GM18873 (cell line): Measurements from ENCODE around the gene CHD5.
"Not testable (repeated sequence)": the region's sequence is repeated elsewhere in the genome, so short reads cannot be mapped to it uniquely, and the experiment has no call there.

Experiments used
- ATAC-seq: cut with Tn5 transposase; IDR thresholded peaks from one replicate; pipeline ENCODE4 v1.9.1; 2021; ENCODE audit warnings: mild to moderate bottlenecking, moderate library complexity, moderate number of reproducible peaks; ENCODE audit not compliant: unreplicated experiment, low FRiP score

Gene CHD5

DNA sequence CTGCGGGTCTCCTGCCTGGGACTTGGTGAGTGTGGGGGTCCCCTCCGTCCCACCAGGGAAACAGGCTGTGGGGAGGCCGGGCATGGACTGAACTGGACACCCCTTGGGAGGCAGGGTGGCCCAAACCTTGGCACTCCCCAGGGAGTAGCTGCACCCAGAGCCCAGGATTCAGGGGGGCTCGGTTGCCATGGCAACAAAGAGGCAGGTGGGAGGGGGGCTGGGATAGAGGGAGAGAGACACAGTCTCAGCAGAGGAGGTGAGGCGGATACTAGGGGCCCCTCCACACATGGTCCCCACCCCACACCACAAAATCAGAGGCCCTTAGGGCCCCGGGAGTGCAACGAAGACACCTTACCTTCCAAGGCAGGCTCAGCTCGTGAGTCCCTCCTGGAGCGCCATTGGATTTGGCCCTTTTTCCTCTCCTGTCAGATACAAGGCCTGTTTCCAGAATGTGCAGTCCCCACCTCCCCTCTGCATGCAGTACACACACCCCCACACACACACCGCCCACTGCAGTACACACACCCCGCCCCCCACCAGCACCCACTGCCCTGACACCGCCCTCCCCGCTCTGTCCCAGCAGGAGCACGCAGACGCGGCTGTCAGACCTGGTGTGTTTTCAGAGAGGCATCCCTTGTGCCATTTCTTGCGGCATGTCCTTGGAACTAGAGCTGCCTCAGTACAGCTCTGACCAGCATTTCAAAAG lies 107.2 kb downstream of the CHD5 start:
- ATAC-seq, result no peak

DNA sequence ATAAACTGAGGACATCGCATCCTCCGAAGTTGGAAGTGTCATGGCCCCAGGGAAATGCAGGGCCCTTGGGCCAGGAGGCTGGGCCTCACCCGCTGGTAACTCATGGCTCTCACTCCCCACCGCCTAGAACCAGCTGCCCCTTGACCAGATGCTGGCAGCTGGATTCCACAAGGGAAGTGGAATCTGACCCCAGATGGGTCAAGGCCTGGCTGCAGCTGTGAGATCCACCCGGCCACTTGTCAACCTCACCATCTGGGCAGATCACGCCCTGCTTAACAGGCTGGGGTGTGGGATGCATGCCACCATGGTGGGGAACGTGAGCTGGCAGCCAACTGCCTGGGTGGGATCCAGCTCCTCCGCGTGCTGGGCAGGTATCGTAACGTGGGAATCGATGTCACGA lies 108.9 kb downstream of the CHD5 start:
- no peak for ATAC-seq

GRCh38 chr1:6070450-6070974 lies 109.6 kb downstream of the CHD5 start:
- no peak for ATAC-seq

DNA sequence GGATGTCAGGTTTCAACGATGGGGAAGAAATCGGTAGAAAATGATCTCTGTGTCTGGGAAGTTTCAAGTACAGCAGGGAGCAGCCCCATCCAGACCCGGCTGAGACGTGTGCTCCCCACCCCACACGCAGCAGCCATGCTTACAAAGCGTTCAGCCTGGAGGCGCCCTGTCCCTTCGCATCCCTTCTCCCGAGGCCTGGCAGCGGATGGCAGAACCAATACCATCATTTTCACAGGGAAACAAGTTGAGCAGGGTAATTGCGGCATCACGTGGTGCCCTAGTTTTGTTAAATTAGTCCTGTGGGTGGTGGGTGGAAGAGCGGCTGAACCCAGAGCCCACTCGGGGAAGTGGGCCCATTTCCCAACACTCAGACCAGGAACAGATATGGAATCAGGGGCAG lies 110.5 kb downstream of the CHD5 start:
- ATAC-seq, result no peak

DNA sequence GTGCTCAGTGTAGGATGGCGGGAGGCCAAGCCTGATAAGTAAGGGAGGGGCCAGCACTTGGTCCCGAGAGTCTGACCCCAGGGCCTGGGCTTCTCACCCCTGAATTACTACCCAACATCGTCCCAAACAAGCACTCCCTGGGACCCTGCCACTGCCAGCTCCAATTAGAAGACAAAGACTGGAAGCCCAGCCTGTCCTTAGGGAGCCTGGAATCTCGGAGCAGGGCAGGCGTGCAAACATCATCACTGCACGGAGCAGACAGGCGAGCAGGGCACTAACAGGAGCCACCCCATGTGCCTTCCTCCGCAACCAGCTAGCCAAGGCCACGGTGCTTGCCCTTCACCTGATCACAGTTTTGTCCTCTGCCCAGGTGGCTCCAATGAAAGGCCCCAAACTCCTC lies 111.2 kb downstream of the CHD5 start:
- ATAC-seq, result no peak

GRCh38 chr1:6068073-6068472 lies 112.0 kb downstream of the CHD5 start:
- no peak for ATAC-seq

DNA sequence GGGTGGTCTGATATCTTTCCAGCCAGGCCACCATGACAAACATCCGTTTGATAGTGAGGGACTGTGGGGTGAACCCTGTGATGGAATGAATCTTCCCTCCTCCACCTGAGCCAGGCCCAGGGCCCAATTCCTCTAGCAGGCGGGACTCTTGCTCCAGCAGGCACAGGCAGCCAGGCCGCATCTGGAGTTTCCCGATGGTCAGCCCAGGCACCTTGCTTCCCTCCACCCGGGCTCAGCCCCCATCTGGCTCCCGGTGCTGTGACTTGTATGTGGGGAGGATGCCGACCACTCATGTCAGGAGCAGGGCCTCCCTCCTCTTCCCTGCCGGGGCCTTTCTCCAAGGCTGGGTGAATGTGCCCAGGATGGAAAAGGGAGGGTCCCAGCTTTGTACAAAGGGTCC lies 113.4 kb downstream of the CHD5 start:
- no peak for ATAC-seq

DNA sequence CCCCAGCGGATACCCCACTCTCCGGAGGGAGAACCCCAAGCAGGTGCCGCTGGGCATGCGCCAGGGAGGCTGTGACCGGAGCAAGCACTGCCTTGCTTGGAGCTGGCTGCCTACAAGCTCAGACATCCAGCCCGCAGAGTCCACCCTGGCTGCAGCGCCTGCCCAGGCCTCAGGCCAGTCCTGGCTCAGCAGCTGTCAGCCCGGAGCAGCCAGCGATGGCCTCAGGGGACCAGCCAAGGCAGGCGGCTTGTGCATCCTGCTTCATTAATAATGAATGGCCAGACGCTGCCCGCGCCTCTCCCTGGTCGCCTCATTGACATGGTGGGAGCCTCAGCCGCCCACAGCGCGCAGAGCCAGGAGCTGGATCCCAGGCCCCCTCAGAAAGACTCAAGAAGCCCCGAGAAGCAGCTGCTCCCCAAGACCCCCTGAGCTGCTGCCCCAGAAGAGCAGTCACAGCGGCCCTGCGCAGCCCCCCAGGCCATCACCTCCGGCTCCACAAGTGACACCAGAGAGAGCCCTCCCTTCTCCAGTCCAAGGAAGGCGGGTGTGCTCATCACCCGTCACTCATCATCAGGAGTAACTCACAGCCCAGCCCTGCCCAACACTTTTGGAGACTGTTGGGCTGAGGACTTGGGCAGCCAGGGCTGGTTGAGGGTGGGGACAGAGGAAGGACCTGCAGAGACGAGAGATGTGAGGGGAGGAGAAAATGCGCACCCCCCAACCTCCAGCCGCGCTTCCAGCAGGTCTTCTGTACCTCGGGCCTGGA lies 114.8 kb downstream of the CHD5 start:
- ATAC-seq, result no peak

GRCh38 chr1:6063532-6064053 lies 116.5 kb downstream of the CHD5 start:
- not testable (repeated sequence) for ATAC-seq

DNA sequence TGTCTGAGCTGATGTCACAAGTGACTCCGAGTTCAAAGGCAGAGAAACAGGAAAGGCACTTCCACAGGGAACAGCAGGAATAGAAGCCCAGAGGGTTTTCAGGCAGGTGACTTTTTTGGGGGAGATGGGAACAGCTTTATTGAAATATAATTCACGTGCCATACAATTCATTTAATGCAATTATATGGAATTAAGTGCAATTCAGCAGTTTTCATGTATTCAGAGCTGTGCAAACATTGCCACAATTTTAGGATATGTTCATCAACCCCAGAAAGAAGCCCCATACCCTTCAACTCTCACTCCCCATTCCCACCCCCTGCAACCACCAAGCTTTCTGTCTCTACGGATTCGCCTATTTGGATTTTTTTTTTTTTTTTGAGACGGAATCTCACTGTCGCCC lies 117.5 kb downstream of the CHD5 start:
- ATAC-seq, result no peak

- no peak for ATAC-seq
Measured at GRCh38 chr1:6059866-6060265, 120.3 kb downstream of the CHD5 start.

DNA sequence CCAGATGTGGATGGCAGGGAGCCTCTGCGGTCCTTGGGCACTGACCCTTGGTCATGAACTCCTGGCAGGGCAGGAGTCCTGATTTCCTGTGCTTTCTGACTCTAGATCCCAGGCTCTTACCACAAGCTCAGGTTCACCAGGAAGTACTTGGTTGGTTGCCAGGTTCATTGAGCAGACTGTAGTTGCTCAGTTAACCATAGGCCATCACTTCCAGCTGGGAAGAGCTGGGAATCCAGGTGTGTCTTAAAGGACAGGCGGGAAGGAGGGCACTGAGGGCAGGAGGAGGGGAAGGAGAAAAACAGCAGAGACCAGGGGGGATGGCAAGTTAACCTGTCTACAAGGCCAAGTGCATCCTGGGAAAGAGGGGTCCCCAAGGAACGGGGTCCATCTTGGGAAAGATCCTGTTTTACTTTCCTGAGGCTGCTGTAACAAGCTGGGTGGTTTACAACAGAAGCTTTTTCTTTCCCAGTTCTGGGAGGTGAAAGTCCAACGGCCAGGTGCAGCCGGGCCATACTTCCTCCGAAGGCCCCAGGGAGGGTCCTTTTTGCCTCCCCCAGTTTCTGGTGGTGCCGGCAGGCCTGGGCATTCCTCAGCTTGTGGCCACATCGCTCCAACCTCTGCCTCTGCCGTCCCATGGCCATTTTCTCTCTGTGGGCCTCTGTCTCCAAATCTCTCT lies 122.8 kb downstream of the CHD5 start:
- ATAC-seq, result no peak

DNA sequence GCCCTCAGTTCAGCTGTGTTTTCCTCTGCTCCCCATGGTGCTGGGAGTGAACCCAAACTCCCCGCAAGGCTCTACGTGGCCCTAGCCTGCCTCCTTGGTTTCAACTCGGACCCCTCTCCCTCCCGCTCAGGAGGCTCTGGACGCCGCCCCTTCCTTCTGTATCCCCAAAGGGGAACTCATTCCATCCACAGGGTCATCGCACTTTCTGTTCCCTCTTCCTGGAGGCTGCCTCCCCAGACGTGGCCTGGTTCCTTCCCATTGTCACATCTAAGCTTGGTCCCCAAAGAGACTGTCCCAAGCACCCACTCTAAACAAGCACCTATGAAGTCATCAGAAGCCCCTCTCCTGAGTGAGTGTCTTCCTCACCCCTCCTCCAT lies 123.6 kb downstream of the CHD5 start:
- no peak for ATAC-seq

DNA sequence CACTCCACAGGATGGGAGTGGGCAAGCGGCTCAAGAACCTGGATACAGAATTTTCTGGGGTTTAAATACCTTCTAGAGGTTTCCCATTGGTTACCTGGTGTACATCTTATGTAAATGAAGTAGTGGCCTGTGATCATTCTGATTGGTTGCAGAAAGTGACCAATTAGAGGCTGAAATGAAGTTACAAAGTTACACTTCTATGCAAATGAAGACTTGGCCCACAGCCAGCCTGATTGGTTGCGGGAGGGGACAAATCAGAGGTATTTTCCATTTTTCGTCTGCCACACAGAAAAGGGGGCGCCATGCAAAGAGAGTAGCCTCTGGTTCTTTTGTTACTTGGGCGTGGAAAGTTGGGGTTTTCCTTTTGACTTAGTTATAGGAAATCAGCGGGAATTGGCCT lies 125.5 kb downstream of the CHD5 start:
- no peak for ATAC-seq

- no peak for ATAC-seq
Measured at GRCh38 chr1:6053206-6053546, 126.9 kb downstream of the CHD5 start.

DNA sequence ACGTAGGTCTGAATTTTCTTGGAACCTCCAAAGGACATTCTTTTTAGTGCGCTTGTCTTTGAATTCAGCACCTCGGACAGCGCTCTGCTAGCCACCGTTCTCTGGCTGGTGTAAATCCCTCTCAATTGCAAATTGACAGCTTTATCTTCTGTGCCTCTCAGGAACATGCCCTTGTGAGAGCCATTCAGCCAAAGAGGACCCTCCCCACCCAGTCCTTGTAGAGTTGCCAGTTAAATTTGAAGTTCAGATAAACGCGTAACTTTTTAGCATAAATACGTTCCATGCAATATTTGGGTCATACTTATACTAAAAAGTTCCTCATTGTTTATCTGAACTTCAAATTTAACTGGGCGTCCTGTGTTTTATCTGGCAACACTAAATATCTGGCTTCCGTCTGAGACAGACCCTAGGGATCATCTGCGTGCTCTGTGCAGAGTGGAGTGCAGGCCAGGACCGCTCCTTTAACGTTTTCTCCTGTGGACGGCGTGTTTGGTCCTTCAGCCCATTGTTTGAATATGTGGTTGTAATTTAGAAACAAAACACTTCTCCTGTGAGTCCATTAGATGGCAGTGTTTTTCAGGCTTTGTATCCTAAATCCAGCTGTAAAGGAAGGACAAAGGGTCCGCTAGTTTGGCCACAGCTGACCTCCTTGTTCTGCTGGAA lies 127.4 kb downstream of the CHD5 start:
- no peak for ATAC-seq
